ENCODE measurements around the gene ARMC6.
A peak's percentile ranks its signal among the peaks of the same experiment; 100 is the strongest.

Gene ARMC6

GRCh38 chr19:19064811-19065745, 31.7 kb downstream of the ARMC6 start:
- no peaks in the 10 kb centered on the region for H3K4me1 ChIP-seq (ENCODE audit: insufficient read depth, low read length)
- peak overlapping the region; percentile 31; the same call in 1 of the 2 replicates for H3K9ac ChIP-seq (ENCODE audit: low read depth, low read length)

GRCh38 chr19:19067276-19068072, 34.1 kb downstream of the ARMC6 start:
- Histone ChIP-seq H3K9ac (ENCODE audit: low read depth, low read length) (no peak overlapping the region), H3K4me1 (ENCODE audit: insufficient read depth, low read length) (no peaks in the 10 kb centered on the region), H3K9me3 (ENCODE audit: control insufficient read depth, insufficient read depth, low read length) (no peaks in the 10 kb centered on the region), H3K36me3 (ENCODE audit: insufficient read depth, low read length) (no peaks in the 10 kb centered on the region)

More at GRCh38 chr19:19064811-19065745, 31.7 kb downstream of the ARMC6 start:
- Histone ChIP-seq H3K9me3 (ENCODE audit: control insufficient read depth, insufficient read depth, low read length) (no peaks in the 10 kb centered on the region), H3K36me3 (ENCODE audit: insufficient read depth, low read length) (no peaks in the 10 kb centered on the region)

GRCh38 chr19:19068659-19069654, 35.6 kb downstream of the ARMC6 start:
- Histone ChIP-seq H3K4me1 (ENCODE audit: insufficient read depth, low read length) (no peaks in the 10 kb centered on the region), H3K9ac (ENCODE audit: low read depth, low read length) (no peak overlapping the region), H3K36me3 (ENCODE audit: insufficient read depth, low read length) (no peaks in the 10 kb centered on the region), H3K9me3 (ENCODE audit: control insufficient read depth, insufficient read depth, low read length) (no peaks in the 10 kb centered on the region)

- Histone ChIP-seq H3K36me3 (ENCODE audit: insufficient read depth, low read length) (no peaks in the 10 kb centered on the region), H3K4me1 (ENCODE audit: insufficient read depth, low read length) (no peaks in the 10 kb centered on the region), H3K9me3 (ENCODE audit: control insufficient read depth, insufficient read depth, low read length) (no peaks in the 10 kb centered on the region), H3K9ac (ENCODE audit: low read depth, low read length) (no peak overlapping the region)
Measured at GRCh38 chr19:19071897-19072296, 38.5 kb downstream of the ARMC6 start.

GRCh38 chr19:19074196-19074882, 40.9 kb downstream of the ARMC6 start:
- H3K36me3 ChIP-seq (ENCODE audit: insufficient read depth, low read length): no peaks in the 10 kb centered on the region
- H3K9me3 ChIP-seq (ENCODE audit: control insufficient read depth, insufficient read depth, low read length): no peaks in the 10 kb centered on the region
- no peak overlapping the region for H3K9ac ChIP-seq (ENCODE audit: low read depth, low read length)
- no peaks in the 10 kb centered on the region for H3K4me1 ChIP-seq (ENCODE audit: insufficient read depth, low read length)

GRCh38 chr19:19075126-19075525, 41.7 kb downstream of the ARMC6 start:
- no peaks in the 10 kb centered on the region for H3K4me1 ChIP-seq (ENCODE audit: insufficient read depth, low read length)
- H3K36me3 ChIP-seq (ENCODE audit: insufficient read depth, low read length): no peaks in the 10 kb centered on the region
- H3K9me3 ChIP-seq (ENCODE audit: control insufficient read depth, insufficient read depth, low read length): no peaks in the 10 kb centered on the region
- H3K9ac ChIP-seq (ENCODE audit: low read depth, low read length): no peak overlapping the region

- no peaks in the 10 kb centered on the region for H3K4me1 ChIP-seq (ENCODE audit: insufficient read depth, low read length)
- no peaks in the 10 kb centered on the region for H3K36me3 ChIP-seq (ENCODE audit: insufficient read depth, low read length)
- no peak overlapping the region for H3K9ac ChIP-seq (ENCODE audit: low read depth, low read length)
- no peaks in the 10 kb centered on the region for H3K9me3 ChIP-seq (ENCODE audit: control insufficient read depth, insufficient read depth, low read length)
Measured at GRCh38 chr19:19076476-19076875, 43.1 kb downstream of the ARMC6 start.

- H3K36me3 ChIP-seq (ENCODE audit: insufficient read depth, low read length): no peaks in the 10 kb centered on the region
- no peak overlapping the region for H3K9ac ChIP-seq (ENCODE audit: low read depth, low read length)
- no peaks in the 10 kb centered on the region for H3K9me3 ChIP-seq (ENCODE audit: control insufficient read depth, insufficient read depth, low read length)
- no peaks in the 10 kb centered on the region for H3K4me1 ChIP-seq (ENCODE audit: insufficient read depth, low read length)
Measured at GRCh38 chr19:19077103-19077502, 43.7 kb downstream of the ARMC6 start.

GRCh38 chr19:19078801-19079200, 45.4 kb downstream of the ARMC6 start:
- Histone ChIP-seq H3K36me3 (ENCODE audit: insufficient read depth, low read length) (no peaks in the 10 kb centered on the region), H3K9ac (ENCODE audit: low read depth, low read length) (no peak overlapping the region), H3K4me1 (ENCODE audit: insufficient read depth, low read length) (no peaks in the 10 kb centered on the region)

GRCh38 chr19:19079571-19079970, 46.2 kb downstream of the ARMC6 start:
- Histone ChIP-seq H3K9me3 (ENCODE audit: control insufficient read depth, insufficient read depth, low read length) (no peaks in the 10 kb centered on the region), H3K9ac (ENCODE audit: low read depth, low read length) (no peak overlapping the region), H3K4me1 (ENCODE audit: insufficient read depth, low read length) (no peaks in the 10 kb centered on the region), H3K36me3 (ENCODE audit: insufficient read depth, low read length) (no peaks in the 10 kb centered on the region)

More at GRCh38 chr19:19078801-19079200, 45.4 kb downstream of the ARMC6 start:
- H3K9me3 ChIP-seq (ENCODE audit: control insufficient read depth, insufficient read depth, low read length): no peaks in the 10 kb centered on the region

GRCh38 chr19:19081642-19082151, 48.3 kb downstream of the ARMC6 start:
- H3K36me3 ChIP-seq (ENCODE audit: insufficient read depth, low read length): no peaks in the 10 kb centered on the region
- H3K9me3 ChIP-seq (ENCODE audit: control insufficient read depth, insufficient read depth, low read length): no peaks in the 10 kb centered on the region
- H3K9ac ChIP-seq (ENCODE audit: low read depth, low read length): no peak overlapping the region
- no peaks in the 10 kb centered on the region for H3K4me1 ChIP-seq (ENCODE audit: insufficient read depth, low read length)

GRCh38 chr19:19083413-19084178, 50.2 kb downstream of the ARMC6 start:
- Histone ChIP-seq H3K36me3 (ENCODE audit: insufficient read depth, low read length) (no peaks in the 10 kb centered on the region), H3K4me1 (ENCODE audit: insufficient read depth, low read length) (no peaks in the 10 kb centered on the region; the same call in 1 of the 2 replicates), H3K9ac (ENCODE audit: low read depth, low read length) (no peak overlapping the region), H3K9me3 (ENCODE audit: control insufficient read depth, insufficient read depth, low read length) (no peaks in the 10 kb centered on the region)

- no peaks in the 10 kb centered on the region for H3K36me3 ChIP-seq (ENCODE audit: insufficient read depth, low read length)
- no peak overlapping the region for H3K9ac ChIP-seq (ENCODE audit: low read depth, low read length)
- peaks cover 8% of the 10 kb centered on the region for H3K4me1 ChIP-seq (ENCODE audit: insufficient read depth, low read length)
- no peaks in the 10 kb centered on the region for H3K9me3 ChIP-seq (ENCODE audit: control insufficient read depth, insufficient read depth, low read length)
Measured at GRCh38 chr19:19087676-19088075, 54.3 kb downstream of the ARMC6 start.
